ENCODE measurements around the gene LZTR1.
"Not testable (repeated sequence)": the region's sequence is repeated elsewhere in the genome, so short reads cannot be mapped to it uniquely, and the experiment has no call there.

LZTR1 gene

DNA sequence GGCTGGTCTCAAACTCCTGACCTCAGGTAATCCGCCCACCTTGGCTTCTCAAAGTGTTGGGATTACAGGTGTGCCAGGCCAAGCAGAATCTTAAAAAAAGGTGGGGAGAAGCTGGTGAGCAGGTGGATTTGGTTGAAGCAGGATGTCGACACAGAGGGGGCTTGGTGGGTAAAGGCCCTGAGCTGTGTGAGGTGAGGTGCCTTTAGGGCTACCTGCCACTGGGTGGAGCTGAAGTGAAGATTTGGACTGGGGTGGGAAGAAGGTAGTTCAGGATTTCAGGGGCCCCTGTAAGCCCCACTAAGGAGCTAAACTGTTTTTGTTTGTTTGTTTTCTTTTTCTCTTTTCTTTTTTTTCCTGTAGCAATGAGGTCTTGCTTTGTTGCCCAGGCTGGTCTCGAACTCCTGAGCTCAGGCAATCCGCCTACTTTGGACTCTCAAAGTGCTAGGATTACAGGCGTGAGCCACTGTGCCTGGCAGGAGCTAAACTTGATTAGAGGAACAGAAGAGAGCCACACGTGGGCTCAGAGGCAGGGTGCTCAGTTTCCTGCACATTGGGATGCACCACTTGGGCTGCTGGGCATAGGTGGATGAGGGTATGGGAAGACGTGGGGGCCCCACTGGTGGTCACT lies 38.8 kb downstream of the LZTR1 start:
- no peak for DNase-seq

- DNase-seq, result no peak
Measured at GRCh38 chr22:21022507-21022906, 40.4 kb downstream of the LZTR1 start.

DNA sequence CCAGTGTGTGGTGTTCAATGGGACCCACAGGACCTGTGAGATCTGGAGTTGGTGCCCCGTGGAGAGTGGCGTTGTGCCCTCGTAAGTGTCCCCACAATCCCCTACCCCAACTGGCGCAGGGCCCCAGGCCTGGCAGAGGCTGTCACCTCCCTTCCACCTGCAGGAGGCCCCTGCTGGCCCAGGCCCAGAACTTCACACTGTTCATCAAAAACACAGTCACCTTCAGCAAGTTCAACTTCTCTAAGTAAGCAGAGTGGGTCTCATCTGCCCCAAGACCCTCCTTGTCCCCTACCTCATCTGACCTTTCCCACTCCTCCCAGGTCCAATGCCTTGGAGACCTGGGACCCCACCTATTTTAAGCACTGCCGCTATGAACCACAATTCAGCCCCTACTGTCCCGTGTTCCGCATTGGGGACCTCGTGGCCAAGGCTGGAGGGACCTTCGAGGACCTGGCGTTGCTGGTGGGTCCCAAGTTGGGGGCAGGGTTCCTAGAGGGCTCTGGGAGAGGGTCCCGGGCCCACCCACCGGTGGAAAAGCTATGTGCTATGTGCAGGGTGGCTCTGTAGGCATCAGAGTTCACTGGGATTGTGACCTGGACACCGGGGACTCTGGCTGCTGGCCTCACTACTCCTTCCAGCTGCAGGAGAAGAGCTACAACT lies 41.0 kb downstream of the LZTR1 start:
- no peak for DNase-seq

- no peak for DNase-seq
Measured at GRCh38 chr22:21025266-21025665, 43.2 kb downstream of the LZTR1 start.

DNA sequence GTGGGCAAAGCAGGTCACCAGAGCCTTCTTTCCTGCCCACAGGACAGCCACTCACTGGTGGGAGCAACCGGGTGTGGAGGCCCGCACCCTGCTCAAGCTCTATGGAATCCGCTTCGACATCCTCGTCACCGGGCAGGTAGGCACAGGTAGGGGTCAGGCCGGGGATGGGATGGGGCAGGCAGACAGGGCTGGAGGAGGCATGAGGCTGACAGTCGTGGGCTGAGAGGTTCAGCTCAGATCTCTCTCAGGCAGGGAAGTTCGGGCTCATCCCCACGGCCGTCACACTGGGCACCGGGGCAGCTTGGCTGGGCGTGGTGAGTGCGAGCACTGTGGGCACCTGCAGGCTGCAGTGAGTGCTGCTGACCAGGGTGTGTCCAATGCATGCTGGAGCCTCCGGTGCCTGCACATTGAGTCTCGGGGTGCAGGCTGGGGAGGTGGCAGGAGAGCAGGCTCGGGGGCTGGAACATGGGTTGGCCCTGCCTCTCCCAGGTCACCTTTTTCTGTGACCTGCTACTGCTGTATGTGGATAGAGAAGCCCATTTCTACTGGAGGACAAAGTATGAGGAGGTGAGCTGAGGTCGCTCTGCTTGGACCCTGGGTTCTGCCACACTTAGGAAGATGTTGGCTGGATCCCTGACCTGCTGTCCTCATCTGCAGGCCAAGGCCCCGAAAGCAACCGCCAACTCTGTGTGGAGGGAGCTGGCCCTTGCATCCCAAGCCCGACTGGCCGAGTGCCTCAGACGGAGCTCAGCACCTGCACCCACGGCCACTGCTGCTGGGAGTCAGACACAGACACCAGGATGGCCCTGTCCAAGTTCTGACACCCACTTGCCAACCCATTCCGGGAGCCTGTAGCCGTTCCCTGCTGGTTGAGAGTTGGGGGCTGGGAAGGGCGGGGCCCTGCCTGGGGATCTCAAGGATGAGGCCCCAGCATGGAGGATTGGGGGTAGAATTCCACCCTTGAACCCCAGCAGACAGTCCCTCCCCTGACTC lies 44.0 kb downstream of the LZTR1 start:
- no peak for DNase-seq

DNA sequence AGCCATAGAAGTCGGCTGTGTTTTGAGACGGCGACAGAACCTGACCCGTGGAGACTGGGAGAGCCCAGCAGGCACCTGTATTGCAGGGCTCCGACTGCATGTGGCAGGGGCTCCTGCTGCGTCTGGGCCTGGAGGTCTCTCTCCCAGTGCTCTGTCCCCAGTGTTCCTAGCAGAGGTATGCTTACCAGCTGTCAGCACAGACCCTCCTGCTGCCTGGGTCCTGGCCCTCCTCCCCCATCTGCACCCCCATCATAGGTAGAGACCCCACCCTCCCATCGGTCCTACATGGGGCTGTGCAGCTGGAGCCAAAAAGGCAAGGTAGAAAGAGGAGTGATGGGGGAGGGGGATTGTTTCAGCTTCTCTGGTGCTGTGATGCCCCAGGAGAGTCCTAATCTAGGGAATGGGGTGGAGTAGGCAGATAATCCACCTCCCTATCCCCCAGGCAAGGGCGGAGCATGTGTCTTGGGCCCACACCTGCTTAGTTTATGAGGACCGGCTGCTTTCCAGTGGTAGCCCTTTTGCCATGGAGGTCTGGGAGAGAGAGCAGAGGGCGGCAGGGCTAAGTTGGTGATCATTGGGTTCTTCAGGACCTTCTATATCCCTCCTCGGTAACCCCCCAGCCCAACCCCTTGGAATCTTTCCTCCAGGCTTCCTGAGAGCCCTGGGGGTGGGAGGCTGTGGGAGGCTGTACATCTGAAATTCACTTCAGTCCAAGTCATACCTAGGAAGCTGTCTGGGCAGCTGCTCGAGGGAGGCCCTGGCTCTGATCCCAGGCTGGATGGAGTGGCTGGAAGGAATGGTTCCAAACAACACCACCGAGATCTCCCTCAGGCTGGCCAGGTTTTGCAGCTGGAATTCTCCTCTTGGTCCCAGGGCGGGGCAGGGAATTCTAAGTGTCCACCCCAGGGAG lies 44.9 kb downstream of the LZTR1 start:
- no peak for DNase-seq

GRCh38 chr22:21028277-21029251 lies 46.5 kb downstream of the LZTR1 start:
- DNase-seq, result no peak

DNA sequence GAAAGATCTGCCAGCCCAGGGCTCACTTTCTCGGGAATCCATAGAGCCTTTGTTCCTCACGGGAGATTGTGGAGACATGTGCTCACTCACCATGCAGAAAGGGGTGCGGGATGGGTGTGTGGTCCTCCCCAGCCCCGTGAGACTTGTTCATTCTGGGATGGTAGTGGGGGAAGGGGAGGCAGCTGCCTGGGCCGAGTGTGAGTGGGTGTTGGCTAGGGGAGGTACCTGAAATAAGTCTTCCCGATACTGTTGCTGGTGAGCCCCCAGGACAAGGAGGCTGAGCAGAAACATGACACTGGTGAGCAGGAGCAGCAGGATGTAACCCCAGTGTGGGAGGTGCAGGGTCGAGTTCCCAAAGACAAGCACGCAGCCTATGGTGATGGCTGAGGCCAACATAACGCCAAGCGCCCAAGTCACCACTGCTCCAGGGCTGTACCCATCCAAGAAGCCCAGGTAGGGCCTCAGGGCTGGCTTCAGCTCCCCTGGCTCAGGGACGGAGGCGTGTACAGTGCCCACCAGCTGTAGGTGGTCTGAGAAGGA lies 47.5 kb downstream of the LZTR1 start:
- no peak for DNase-seq

DNA sequence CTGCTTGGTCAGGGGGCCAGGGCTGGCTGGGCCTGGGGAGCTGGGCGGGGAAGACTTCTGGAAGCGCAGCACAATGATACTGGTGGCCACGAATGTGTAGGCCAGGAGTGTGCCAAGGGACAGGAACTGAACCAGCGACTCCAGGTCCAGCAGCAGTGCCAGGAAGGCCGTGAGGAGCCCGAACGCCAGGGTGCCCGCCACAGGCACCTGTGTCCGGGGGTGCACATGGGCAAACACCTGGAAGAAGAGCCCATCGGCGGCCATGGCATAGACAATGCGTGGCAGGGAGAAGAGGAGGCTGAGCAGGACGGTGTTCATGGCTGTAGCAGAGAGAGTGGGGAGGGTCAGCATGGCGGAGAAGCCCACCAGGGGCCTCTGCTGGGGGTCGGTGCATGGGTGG lies 47.9 kb downstream of the LZTR1 start:
- DNase-seq, result no peak

DNA sequence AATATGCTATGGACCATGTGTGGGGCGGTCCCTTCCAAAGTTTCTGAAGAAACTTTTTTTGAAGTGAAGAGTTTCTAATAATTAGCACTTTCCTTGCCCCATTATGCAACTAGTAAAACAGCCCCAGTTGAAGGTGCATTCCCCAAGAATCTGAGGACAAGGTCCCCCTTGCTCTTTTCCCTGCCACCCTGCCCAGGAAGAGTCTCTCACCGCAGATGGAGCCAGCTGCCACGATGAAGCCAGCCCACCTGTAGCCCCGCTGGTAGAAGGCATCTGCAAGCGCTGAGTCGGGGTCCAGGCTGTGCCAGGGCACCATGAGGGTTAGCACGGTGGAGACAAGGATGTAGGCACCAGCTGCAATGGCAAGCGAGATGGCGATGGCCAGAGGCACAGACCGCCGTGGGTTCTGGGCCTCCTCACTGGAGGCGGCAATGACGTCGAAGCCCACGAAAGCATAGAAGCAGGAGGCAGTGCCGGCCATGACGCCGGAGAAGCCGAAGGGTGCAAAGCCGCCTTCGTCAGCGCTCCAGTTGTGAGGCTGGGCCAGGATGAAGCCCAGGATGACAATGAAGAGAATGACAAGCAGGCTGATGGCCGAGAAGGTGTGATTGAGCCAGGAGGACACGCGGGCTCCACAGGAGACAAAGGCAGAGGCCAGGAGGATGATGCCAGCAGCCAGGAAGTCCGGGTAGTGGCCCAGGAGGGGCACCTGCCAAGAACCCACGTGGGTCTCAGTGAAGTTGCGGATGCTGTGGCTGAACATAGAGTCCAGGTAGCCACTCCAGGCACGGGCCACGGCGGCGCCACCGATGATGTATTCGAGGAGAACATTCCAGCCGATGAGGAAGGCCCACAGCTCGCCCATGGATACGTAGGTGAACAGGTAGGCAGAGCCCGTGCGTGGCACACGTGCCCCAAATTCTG lies 48.8 kb downstream of the LZTR1 start:
- DNase-seq, result no peak

- DNase-seq, result no peak
Measured at GRCh38 chr22:21031545-21032036, 49.5 kb downstream of the LZTR1 start.

DNA sequence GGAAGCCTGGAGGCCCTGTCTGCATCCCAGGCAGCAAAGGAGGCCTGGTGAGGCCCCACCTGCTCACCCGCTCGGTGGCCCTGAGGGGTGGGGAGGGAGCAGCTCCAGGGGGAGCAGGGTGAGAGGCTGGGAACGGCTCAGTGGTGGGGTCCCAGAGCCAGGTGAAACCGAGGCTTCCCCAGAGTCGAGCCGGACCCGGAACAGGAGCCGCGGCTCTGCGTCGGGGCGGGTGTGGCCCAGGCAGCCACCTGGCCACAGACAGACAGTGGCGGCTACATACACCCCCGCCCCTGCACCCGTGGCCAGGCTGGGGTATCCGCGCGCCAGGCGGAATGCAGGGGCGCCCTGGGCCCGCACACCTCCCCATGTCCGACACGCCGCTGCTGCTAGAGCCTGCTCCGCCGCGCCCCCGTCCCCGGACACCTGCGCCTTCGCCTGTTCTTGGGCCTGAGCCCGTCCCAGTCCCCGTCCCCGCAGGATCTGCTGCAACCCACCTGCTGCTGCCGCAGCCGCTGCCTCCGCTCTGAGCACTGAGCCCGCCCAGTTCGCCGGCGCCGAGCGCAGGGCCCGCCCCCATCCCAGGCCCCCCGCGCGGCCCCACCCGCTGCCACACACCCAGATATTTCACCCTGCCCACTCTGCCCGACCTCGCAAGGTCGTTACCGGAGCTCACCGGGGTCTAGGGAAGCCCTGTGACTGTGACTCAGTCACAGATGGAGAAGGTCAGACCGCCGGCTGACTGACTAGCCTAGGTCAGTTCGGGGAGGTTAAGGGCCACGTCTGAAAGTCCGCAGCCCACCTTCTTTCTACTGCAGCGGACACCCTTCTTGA lies 50.2 kb downstream of the LZTR1 start, which contains the start of gene SLC7A4:
Gene SLC7A4 (minus strand): TSS at position 525 of the 831 bp plus-strand sequence. CDS start 749 bp downstream, outside the sequence.
- no peak for DNase-seq

DNA sequence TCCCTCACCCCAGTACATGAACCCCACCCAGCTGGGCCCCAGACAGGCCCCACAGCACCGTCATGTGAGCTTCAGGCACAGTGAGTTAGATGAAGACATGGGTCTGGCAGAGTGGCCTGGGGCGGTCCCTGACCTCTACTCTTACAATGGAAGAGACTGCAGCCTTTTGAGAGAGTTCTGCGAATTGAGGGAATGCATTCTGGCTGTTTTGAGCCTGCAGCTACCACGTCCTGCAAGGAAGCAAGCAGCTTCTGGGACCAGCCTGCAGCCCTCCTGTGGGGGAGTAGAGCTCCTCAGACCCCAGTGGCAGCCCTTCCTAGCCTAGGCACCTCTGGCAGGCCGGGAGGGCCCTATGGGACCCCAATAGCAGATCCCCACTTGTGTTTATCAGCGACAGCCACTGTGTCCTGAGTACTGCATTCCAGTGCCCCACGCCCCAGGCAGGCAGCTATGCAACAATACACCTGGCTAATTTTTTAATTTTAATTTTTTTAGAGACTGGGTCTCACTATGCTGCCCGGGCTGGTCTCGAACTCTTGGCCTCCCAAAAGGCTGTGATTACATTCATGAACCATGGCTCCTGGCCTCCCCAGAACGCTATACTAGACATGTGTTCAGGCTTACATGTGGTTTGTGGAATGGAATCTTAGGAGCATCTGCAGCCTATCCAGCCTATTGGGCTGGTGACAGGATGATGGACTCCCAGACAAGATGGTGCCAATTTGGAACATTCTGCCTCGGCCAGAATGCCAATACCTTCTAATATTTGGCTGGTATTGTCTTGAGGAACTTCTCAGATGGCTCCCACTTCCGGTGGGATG lies 51.0 kb downstream of the LZTR1 start:
- DNase-seq, result no peak

GRCh38 chr22:21033895-21034294 lies 51.8 kb downstream of the LZTR1 start:
- no peak for DNase-seq

DNA sequence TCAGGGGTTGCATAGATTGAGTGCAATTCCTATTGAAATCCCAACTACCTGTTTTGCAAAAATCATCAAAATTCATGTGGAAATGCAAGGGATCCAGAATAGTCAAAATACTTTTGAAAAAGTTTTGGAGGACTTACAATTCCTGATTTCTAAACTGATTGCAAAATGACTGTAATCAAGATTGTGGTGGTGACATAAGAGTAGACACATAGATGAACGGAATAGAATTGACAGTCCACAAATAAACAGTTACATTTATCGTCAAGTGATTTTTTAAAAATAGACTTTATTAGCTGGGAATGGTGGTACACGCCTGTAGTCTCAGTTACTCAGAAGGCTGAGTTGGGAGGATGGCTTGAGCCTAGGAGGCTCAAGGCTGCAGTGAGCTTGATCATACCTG lies 52.9 kb downstream of the LZTR1 start:
- no peak for DNase-seq

DNA sequence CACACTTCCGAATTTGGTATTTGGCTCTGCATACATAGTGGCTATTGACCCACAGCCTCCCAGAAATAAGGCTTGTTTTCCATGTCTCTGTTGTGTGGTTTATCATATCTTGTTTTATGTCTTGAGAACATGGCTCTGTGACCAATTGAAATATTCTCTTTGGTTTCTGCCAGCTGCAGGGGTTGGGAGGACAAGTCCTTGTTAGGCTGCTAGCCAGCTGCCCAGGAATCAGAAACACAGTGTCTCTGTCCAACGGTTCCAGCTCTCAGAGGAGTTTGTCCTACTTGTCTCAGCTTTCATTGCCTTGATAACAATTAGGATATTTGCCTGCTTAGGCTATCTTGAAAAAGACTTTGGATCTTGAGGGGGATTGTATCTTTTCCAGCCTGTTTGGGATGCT lies 56.3 kb downstream of the LZTR1 start:
- DNase-seq, result no peak

DNA sequence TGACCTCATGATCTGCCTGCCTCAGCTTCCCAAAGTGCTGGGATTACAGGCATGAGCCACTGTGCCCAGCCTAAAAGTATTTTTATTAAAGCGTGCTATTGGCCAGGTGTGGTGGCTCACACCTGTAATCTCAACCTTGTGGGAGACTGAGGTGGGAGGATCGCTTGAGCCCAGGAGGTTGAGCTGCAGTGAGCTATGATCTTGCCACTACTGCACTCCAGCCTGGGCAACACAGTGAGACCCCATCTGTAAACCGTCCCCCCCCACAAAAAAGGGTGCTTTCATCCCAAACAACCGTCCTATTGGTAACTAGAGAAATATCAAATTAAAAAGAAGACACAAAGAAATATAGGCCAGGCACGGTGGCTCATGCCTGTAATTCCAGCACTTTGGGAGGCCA lies 57.1 kb downstream of the LZTR1 start:
- DNase-seq, result not testable (repeated sequence)

DNA sequence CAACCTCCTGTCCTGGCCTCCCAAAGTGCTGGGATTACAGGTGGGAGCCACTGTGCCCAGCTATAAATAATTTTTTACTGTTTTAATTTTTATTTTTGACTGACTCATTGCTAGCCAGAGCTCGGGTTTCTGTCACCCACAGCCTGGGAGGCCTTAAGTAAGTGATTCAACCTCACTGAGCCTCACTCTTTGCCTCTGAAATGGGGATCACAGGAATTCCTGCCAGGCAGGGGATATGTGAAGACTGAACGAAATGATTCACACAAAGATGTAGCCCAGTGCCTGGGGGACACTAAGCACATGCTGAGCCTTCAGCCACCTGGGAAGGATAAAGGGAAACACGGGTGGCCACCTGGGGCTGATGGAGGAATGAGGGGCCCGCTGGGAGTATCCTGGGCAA lies 59.8 kb downstream of the LZTR1 start:
- no peak for DNase-seq
